GM19438 (cell line): ENCODE results near the gene DDX55.
"Not testable (repeated sequence)": the region's sequence is repeated elsewhere in the genome, so short reads cannot be mapped to it uniquely, and the experiment has no call there.

Experiments
- ATAC-seq: cut with Tn5 transposase; IDR thresholded peaks from one replicate; pipeline ENCODE4 v1.9.1; 2021; ENCODE audit warnings: low read depth; ENCODE audit not compliant: unreplicated experiment

Gene DDX55

GRCh38 chr12:123601602-123602489, at the start of gene DDX55:
Gene DDX55, plus strand, starts transcription at chr12:123602099. Its CDS starts 50 bp downstream, at chr12:123602149.
- ATAC-seq = peak; percentile 90

DNA sequence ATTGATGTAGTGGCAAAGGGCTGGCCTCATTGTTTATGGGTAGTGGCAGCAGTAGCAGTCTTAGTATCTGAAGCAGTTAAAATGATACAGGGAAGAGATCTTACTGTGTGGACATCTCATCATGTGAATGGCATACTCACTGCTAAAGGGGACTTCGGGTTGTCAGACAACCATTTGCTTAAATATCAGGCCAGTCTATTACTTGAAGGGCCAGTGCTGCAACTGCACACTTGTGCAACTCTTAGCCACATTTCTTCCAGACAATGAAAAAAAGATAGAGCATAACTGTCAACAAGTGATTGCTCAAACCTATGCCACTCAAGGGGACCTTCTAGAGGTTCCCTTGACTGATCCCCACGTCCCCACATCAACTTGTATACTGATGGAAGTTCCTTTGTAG, 47.8 kb upstream of the DDX55 start:
- not testable (repeated sequence) for ATAC-seq

DNA sequence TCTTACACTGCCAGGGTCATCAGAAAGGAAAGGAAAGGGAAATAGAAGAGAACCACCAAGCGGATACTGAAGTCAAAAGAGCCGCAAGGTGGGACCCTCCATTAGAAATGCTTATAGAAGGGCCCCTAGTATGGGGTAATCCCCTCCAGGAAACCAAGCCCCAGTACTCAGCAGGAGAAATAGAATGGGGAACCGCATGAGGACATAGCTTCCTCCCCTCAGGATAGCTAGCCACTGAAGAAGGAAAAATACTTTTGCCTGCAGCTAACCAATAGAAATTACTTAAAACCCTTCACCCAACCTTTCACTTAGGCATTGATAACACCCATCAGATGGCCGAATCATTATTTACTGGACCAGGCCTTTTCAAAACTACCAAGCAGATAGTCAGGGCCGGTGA, 47.1 kb upstream of the DDX55 start:
- ATAC-seq = not testable (repeated sequence)

- not testable (repeated sequence) for ATAC-seq
Observed at GRCh38 chr12:123558487-123558886, 43.4 kb upstream of the DDX55 start.

DNA sequence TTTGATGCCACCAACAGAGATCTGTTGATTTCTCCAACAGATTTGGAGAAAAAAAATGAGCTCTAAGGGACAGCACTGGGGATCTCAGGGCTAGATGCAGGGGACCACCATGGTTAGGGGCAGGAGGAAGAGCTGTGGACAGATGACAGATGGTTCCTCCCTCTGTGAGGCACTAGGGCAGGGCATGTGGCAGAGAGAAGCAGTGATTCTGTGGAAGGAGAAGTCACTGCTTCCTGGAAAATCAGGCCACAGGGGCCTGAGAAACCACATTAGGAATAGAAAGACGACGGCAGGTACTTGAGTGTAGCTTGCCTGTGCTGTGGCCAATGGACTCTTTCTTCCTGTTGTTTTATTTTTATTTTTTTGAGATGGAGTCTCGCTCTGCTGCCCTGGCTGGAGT, 42.4 kb upstream of the DDX55 start:
- no peak for ATAC-seq

GRCh38 chr12:123571343-123571813, 30.5 kb upstream of the DDX55 start:
- no peak for ATAC-seq

GRCh38 chr12:123572391-123572790, 29.5 kb upstream of the DDX55 start:
- no peak for ATAC-seq

DNA sequence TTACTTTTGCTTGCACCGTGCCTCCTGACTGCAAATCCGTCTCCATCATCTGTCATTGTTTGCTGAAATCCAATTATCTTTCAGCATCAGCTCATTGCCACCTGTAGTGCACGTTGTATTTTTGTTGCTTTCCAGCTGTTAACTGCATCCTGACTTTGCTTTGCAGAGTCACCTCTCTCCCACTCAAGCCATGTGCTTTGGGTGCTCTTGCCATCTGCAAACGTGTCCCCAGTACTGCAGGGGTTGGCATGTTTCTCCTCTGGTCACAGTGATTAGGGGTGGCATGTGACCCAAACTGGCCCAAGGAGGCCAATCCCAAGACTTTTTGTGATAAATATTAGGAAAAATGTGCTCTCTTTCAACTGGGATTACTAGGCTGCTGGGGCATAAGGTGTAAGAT, 28.0 kb upstream of the DDX55 start:
- no peak for ATAC-seq

- no peak for ATAC-seq
Observed at GRCh38 chr12:123576611-123577010, 25.3 kb upstream of the DDX55 start.

GRCh38 chr12:123578243-123578642, 23.7 kb upstream of the DDX55 start:
- no peak for ATAC-seq

DNA sequence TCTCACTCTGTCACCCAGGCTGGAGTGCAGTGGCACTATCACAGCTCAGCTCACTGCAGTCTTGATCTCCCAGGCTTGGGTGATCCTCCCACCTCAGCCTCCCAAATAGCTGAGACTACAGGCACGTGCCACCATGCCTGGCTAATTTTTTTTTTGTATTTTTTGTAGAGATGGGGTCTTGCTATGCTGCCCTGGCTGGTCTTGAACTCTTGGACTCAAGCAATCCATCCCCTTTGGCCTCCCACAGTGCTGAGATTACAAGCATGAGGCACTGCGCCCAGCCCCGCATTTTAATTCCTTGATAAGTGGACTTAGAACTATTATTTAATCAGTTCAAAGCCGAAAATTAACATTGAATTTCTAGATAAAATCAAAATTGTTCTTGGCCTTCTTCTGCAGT, 23.1 kb upstream of the DDX55 start:
- ATAC-seq = not testable (repeated sequence)

- no peak for ATAC-seq
Observed at GRCh38 chr12:123580772-123581171, 21.1 kb upstream of the DDX55 start.

DNA sequence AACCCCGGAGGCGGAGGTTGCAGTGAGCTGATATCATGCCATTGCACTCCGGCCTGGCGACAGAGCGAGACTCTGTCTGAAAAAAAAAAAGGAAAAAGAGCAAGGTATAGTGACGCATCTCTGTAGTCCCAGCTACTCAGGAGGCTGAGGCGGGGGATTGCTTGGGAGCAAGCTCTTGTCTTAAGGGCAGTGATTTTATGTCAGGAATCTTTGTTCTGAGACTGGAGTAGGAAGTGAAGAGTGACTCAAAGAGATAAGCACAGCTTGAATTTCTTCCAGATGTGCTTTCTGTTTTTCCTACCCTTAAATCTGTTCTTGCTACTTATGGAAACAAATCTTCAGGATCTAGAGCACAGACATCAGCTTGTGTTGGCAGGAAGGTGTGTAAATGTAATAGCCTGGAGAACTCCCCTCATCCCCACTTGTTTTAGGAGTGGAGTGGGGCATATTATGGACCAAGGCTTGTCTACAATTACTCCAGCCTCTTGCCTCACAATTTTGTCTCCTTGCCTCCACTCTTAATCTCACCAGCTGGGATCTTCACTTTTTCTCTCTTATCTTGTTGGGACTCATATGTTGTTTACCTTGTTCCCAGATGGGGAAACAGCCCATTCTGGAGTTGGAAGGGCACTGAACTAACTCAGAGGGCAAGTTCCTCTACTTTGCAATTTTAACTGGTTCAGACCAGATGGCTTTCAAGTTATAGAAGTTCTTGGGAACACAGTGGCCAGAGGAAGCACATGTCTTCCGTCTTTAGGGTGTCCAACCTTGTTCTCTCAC, 10.0 kb upstream of the DDX55 start:
- no peak for ATAC-seq

DNA sequence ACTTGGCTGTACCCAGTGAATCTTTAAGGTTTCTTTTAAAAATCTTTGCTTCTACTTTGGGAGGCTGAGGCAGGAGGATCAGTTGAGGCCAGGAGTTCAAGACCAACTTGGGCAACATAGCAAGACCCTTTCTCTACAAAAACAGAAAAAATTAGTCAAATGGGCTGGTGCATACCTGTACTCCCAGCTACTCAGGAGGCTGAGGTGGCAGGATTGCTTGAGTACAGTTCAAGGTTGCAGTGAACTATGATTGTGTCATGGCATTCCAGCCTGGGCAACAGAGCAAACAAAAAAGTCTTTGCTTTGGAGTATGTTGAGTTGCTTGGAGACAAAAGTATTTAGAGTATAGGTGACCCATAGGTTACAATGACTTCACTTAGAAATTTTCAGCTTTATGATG, 6.2 kb upstream of the DDX55 start:
- ATAC-seq = no peak

- no peak for ATAC-seq
Observed at GRCh38 chr12:123597100-123597499, 4.8 kb upstream of the DDX55 start.

DNA sequence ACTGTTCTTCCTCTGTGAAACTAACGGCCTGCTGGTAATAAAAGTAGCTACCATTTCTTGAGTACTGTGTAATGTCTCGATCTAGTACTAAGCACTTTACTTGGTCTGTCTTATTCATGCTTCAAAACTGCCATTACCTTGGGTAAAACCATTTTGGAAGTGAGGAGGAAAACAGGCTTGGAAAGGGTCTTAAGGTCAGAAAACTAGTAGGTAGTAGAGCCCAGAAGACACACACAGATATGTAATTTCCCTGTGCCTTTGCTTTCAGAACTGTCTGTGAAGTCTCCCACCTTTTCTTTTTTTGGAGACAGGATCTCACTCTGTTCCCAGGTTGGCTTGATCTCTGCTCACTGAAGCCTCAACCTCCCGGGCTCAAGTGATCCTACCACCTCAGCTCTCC, 3.4 kb upstream of the DDX55 start:
- no peak for ATAC-seq

GRCh38 chr12:123599310-123599709, 2.6 kb upstream of the DDX55 start:
- ATAC-seq = no peak

DNA sequence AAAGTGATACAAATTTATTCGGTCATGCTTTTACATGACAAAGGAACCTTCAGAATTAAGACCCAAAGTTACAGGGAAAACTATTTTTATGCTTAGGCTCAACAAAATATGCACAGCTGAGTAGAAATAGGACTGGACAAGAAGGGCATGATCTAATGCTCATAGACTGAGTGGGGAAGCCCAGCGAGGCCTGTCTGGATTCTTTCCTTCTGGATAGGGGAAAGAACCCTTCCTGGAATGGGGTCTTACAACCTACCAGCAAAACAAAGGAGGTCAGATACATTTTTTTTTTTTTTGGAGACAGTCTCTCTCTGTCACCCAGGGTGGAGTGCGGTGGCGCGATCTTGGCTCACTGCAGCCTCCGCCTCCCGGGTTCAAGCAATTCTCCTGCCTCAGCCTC, 2.2 kb upstream of the DDX55 start:
- no peak for ATAC-seq

DNA sequence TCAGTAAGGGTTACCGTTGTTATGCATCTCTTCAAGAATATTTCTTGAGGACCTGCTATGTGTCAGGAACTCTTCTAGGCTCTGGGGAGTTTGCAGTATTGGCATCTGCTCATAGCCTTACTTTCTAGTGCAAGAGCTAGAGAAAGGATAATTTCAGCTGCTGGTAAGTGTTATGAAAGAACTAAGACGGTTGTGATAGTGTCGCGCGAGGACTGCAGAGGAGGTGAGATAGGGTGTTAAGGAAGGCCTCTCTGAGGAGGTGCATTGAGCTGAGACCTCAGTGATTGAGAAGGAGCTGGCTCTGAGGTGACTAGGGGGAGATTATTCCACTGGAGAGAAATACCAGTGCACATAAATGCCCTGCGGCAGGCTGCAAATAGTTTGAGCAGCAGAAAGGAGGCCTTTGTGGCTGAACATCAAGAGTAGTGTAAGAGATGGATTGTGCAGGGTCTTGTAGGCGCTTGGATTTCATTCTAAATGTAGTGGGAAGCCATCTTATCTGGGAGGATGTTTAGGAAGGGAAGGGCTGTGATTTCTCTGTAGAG, 824 bp downstream of the DDX55 start:
- ATAC-seq = no peak

DNA sequence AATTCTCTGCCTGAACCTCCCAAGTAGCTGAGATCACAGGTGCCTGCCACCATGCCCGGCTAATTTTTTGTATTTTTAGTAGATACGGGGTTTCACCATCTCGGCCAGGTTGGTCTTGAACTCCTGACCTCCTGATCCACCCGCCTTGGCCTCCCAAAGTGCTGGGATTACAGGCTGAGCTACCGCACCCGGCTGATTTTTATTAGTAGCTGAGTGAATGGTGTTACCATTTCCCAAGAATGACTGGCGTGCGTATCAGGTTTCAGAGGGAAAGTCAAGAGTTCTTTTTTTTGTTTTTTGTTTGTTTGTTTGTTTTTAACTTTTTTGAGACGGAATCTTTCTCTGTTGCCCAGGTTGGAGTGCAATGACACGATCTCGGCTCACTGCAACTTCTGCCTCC, 1.6 kb downstream of the DDX55 start:
- ATAC-seq = not testable (repeated sequence)

DNA sequence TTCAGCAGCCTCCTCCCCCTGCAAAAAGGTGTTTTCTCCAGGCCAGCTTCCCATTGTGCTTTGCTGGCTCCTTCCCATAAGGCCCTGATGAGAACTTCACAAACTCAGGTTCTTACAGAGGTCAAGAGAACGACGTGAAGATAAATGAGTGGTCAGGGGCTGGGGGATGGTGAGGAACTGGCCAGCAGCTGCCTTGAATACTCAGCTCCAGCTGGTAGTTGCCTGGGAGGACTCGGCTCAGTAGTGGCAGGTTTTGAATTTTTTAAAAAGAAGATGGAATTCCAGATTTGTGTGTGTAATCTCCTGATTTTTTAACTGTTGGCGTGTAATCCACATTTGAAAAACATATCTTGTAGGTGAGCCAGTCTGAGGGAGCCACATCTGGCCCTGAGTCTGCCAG, 5.9 kb downstream of the DDX55 start:
- ATAC-seq = no peak
